ENCODE measurements around the gene FLT3. TPM values are rescaled to one million over a fixed set of nuclear protein-coding genes. Genes with fewer than 3 reads are reported as not detected.

FLT3 gene
- total and polyA plus RNA-seq, 2 of the 13 experiments (the other 11 are each of a cell fraction or from before 2014, with no cell fraction given): not detected

- Histone ChIP-seq H3K9ac (ENCODE audit: insufficient read depth, low read depth, low read length) (peak overlapping the region; percentile 76; the same call in 1 of the 2 replicates), H3K4me2 (ENCODE audit: low read depth, low read length) (peak overlapping the region; percentile 89), H3K79me2 (ENCODE audit: insufficient read depth, low read length) (no peaks in the 10 kb centered on the region), H3K4me1 (ENCODE audit: insufficient read depth, low read length) (peaks cover 54% of the 10 kb centered on the region), H3K36me3 (replicated peaks in 1 of 2; ENCODE audit: control insufficient read depth in 1 of 2, insufficient read depth in 2 of 2, low read length in 2 of 2) (no peaks in the 10 kb centered on the region), H3K27ac (ENCODE audit: extremely low read length, insufficient read depth, low read length) (peak overlapping the region; percentile 98), H3K4me3 (replicated peaks in 1 of 3; ENCODE audit: insufficient read depth in 1 of 3, low read depth in 2 of 3, low read length in 3 of 3) (peak overlapping the region in 2 of 3 experiments; percentile 77; a peak in 3 of 6 replicates), H3K27me3 (ENCODE audit: control insufficient read depth in 1 of 2, insufficient read depth in 2 of 2, low read length in 2 of 2) (peaks cover 6 to 25% of the 10 kb centered on the region in 2 experiments; a peak in 4 of 5 replicates), H3K9me3 (ENCODE audit: low read length) (no peaks in the 10 kb centered on the region), H4K20me1 (ENCODE audit: insufficient read depth, low read length) (no peaks in the 10 kb centered on the region), H2AFZ (ENCODE audit: low read length) (peak overlapping the region; percentile 45)
- peak; percentile 52 for DNase-seq (ENCODE audit: low spot score)
- CTCF ChIA-PET (ENCODE audit: low intra/inter-chr PET ratio, low total read pairs): no interaction called here
- intact Hi-C loops (cut with micrococcal nuclease; ENCODE audit: unreplicated experiment): no loop called here
- no TSS peak for BruUV-seq (replicated peaks)
- ATAC-seq: peak; percentile 60
- in situ Hi-C loops (cut with HindIII; ENCODE audit: extremely low pct_ligation_motif_present, low pct_unique_long_range_greater_than_20kb): loop anchor here (25.0 kb wide), 1 partner anchor 1000 kb away; no protein-coding TSS in a partner anchor
- 7% methylated on average over 5 of the region's 6 CpGs for WGBS (ENCODE audit: low lambda C conversion rate)
- POLR2A ChIA-PET: interaction anchor here (0.5 to 2.4 kb wide), 5 partner anchors 9 to 566 kb away, joined by 3 to 9 read pairs (median 6); no protein-coding TSS in a partner anchor
- FAIRE-seq: peak; percentile 46
- TF ChIP-seq ZXDC (CRISPR knock-in tag; IDR thresholded peaks at IDR 0.05): no peak
- peak; percentile 83 for TF ChIP-seq YY1 (IDR thresholded peaks at IDR 0.05; ENCODE audit: insufficient read depth, insufficient replicate concordance, low read depth, low read length)
- 0 out of 2 replicates have a peak, but pooled peaks have one; percentile 18 for TF ChIP-seq ZNF205 (CRISPR knock-in tag; IDR thresholded peaks at IDR 0.05)
- no peak for TF ChIP-seq ZNF572 (CRISPR knock-in tag; IDR thresholded peaks at IDR 0.05)
- TF ChIP-seq ZNF7 (CRISPR knock-in tag; IDR thresholded peaks at IDR 0.05): no peak
- TF ChIP-seq, protein P1, sequence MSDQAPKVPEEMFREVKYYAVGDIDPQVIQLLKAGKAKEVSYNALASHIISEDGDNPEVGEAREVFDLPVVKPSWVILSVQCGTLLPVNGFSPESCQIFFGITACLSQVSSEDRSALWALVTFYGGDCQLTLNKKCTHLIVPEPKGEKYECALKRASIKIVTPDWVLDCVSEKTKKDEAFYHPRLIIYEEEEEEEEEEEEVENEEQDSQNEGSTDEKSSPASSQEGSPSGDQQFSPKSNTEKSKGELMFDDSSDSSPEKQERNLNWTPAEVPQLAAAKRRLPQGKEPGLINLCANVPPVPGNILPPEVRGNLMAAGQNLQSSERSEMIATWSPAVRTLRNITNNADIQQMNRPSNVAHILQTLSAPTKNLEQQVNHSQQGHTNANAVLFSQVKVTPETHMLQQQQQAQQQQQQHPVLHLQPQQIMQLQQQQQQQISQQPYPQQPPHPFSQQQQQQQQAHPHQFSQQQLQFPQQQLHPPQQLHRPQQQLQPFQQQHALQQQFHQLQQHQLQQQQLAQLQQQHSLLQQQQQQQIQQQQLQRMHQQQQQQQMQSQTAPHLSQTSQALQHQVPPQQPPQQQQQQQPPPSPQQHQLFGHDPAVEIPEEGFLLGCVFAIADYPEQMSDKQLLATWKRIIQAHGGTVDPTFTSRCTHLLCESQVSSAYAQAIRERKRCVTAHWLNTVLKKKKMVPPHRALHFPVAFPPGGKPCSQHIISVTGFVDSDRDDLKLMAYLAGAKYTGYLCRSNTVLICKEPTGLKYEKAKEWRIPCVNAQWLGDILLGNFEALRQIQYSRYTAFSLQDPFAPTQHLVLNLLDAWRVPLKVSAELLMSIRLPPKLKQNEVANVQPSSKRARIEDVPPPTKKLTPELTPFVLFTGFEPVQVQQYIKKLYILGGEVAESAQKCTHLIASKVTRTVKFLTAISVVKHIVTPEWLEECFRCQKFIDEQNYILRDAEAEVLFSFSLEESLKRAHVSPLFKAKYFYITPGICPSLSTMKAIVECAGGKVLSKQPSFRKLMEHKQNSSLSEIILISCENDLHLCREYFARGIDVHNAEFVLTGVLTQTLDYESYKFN (CRISPR knock-in tag; conservative IDR thresholded peaks at IDR 0.05): peak; percentile 44
- TF ChIP-seq, protein P2, sequence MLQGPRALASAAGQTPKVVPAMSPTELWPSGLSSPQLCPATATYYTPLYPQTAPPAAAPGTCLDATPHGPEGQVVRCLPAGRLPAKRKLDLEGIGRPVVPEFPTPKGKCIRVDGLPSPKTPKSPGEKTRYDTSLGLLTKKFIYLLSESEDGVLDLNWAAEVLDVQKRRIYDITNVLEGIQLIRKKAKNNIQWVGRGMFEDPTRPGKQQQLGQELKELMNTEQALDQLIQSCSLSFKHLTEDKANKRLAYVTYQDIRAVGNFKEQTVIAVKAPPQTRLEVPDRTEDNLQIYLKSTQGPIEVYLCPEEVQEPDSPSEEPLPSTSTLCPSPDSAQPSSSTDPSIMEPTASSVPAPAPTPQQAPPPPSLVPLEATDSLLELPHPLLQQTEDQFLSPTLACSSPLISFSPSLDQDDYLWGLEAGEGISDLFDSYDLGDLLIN (CRISPR knock-in tag; IDR thresholded peaks at IDR 0.05; ENCODE audit: borderline replicate concordance): no peak
- TF ChIP-seq ZNF878 (CRISPR knock-in tag; IDR thresholded peaks at IDR 0.05): no peak
- 0 out of 2 replicates have a peak, but pooled peaks have one; percentile 61 for TF ChIP-seq CBX2 (IDR thresholded peaks at IDR 0.05; ENCODE audit: low read depth, low read length)
- no peak for TF ChIP-seq CBX2 (CRISPR knock-in tag; IDR thresholded peaks at IDR 0.05; ENCODE audit: low read depth)
- TF ChIP-seq CBFB (CRISPR knock-in tag; IDR thresholded peaks at IDR 0.05): no peak
- no peak for TF ChIP-seq CENPT (CRISPR knock-in tag; IDR thresholded peaks at IDR 0.05; ENCODE audit: low read depth)
- TF ChIP-seq DR1 (CRISPR knock-in tag; IDR thresholded peaks at IDR 0.05): 0 out of 2 replicates have a peak, but pooled peaks have one; percentile 23
- no peak for TF ChIP-seq CENPBD1 (CRISPR knock-in tag; IDR thresholded peaks at IDR 0.05; ENCODE audit: borderline replicate concordance, low read depth)
- peak; percentile 36; the same call in 1 of the 2 replicates for TF ChIP-seq PHF8 (CRISPR knock-in tag; IDR thresholded peaks at IDR 0.05)
These were observed 138.1 kb downstream of the FLT3 start for GRCh38 chr13:27962128-27962841.
